ENCODE data around the gene NUDT3. TPM values are rescaled to one million over a fixed set of nuclear protein-coding genes. Genes with fewer than 3 reads are reported as not detected.
"Not testable (repeated sequence)": the region's sequence is repeated elsewhere in the genome, so short reads cannot be mapped to it uniquely, and the experiment has no call there.

Gene NUDT3
- total and polyA plus RNA-seq, 4 donors, result 3.2 to 20.2 (median 9.5) TPM

DNA sequence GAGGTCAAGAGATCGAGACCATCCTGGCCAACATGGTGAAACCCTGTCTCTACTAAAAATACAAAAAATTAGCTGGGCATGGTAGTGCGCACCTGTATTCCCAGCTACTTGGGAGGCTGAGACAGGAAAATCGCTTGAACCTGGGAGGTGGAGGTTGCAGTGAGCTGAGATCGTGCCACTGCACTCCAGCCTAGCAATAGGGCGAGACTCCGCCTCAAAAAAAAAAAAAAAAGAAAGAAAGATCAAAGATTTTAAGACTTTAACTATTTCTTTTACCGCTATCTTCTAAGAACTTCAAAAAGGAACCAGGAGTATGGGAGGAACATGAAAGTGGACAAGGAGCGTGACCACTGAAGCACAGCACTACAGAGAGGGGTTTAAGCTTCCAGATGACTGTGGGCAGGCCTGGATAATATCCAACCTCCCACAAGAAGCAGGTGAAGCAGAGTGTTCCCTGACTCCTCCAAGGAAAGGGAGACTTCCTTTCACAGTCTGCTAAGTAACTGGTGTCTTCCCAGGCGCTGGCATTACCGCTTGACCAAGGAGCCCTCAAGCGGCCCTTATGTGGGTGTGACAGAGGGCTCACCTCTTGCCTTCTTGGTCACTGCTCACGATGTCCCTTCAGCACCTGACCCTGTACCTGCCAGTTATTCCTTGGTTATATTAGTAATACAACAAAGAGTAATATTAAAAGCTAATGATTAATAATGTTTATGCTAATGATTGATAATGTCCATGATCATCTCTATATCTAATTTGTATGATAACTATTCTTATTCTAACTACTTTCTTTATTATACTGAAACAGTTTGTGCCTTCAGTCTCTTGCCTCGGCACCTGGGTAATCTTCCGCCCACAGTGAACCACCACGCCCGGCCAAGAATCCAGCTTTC is 64.9 kb downstream of the NUDT3 start:
- DNase-seq (ENCODE audit: low spot score); H3K9ac ChIP-seq (ENCODE audit: low read depth in 1 of 2, low read length in 2 of 2); H3K27ac ChIP-seq (ENCODE audit: low read depth in 1 of 2, low read length in 2 of 2); H3K9me3 ChIP-seq (ENCODE audit: control insufficient read depth in 4 of 4, low read length in 3 of 4); H3K36me3 ChIP-seq (ENCODE audit: control insufficient read depth in 4 of 4, insufficient read depth in 3 of 4, low read depth in 1 of 4, low read length in 3 of 4); H3K4me1 ChIP-seq (ENCODE audit: control insufficient read depth in 4 of 4, insufficient read depth in 4 of 4, low read length in 3 of 4); H3K27me3 ChIP-seq (ENCODE audit: control insufficient read depth in 4 of 4, insufficient read depth in 4 of 4, low read length in 3 of 4); H3K4me3 ChIP-seq (ENCODE audit: low read depth in 1 of 3, low read length in 3 of 3): not testable (repeated sequence)
- WGBS, result 95% methylated on average over 16 of the region's 16 CpGs

DNA sequence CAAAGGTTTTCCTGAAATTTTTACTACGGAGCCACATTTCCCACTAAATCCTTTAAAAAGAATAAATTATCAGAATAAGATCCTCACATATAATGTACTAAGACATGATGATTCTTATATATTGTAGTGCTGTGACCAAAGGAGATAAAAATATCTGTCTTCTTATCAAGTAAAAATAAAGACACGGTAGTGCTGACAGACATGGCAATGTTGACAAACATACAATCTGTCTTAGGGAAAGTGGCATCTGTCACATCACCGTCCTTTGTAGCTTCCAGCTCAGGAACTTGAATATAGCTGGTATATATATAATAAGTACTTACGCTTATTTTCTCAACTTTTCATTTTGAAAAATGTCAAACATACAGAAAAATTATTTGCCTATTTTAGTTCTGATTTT is 66.8 kb downstream of the NUDT3 start:
- WGBS, result 95% methylated on average over 4 of the region's 4 CpGs
- H3K9ac ChIP-seq (ENCODE audit: low read depth in 1 of 2, low read length in 2 of 2), result no peak overlapping the region
- TF ChIP-seq, protein P1, sequence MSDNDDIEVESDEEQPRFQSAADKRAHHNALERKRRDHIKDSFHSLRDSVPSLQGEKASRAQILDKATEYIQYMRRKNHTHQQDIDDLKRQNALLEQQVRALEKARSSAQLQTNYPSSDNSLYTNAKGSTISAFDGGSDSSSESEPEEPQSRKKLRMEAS (IDR thresholded peaks at IDR 0.05), result no peak
- TF ChIP-seq YY1 (IDR thresholded peaks at IDR 0.05) (no peak), NR2F2 (IDR thresholded peaks at IDR 0.05) (no peak), HNF4G (IDR thresholded peaks at IDR 0.05) (no peak), JUND (IDR thresholded peaks at IDR 0.05) (no peak), FOXA1 (IDR thresholded peaks at IDR 0.05) (no peak), RXRA (IDR thresholded peaks at IDR 0.05) (no peak), GABPA (IDR thresholded peaks at IDR 0.05 in 1 of 2, conservative IDR thresholded peaks at IDR 0.05 in 1 of 2) (no peak), EGR1 (IDR thresholded peaks at IDR 0.05; ENCODE audit: low read depth in 2 of 2) (no peak), RAD21 (IDR thresholded peaks at IDR 0.05) (no peak), TAF1 (conservative IDR thresholded peaks at IDR 0.05) (no peak), HNF4A (conservative IDR thresholded peaks at IDR 0.05) (no peak), SP1 (IDR thresholded peaks at IDR 0.05) (no peak)
- TF ChIP-seq, protein P2, sequence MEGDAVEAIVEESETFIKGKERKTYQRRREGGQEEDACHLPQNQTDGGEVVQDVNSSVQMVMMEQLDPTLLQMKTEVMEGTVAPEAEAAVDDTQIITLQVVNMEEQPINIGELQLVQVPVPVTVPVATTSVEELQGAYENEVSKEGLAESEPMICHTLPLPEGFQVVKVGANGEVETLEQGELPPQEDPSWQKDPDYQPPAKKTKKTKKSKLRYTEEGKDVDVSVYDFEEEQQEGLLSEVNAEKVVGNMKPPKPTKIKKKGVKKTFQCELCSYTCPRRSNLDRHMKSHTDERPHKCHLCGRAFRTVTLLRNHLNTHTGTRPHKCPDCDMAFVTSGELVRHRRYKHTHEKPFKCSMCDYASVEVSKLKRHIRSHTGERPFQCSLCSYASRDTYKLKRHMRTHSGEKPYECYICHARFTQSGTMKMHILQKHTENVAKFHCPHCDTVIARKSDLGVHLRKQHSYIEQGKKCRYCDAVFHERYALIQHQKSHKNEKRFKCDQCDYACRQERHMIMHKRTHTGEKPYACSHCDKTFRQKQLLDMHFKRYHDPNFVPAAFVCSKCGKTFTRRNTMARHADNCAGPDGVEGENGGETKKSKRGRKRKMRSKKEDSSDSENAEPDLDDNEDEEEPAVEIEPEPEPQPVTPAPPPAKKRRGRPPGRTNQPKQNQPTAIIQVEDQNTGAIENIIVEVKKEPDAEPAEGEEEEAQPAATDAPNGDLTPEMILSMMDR (IDR thresholded peaks at IDR 0.05; ENCODE audit: low read depth, low read length, missing input control), result no peak
- TF ChIP-seq, protein P3, sequence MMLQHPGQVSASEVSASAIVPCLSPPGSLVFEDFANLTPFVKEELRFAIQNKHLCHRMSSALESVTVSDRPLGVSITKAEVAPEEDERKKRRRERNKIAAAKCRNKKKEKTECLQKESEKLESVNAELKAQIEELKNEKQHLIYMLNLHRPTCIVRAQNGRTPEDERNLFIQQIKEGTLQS (IDR thresholded peaks at IDR 0.05), result no peak
- TF ChIP-seq, protein P4, sequence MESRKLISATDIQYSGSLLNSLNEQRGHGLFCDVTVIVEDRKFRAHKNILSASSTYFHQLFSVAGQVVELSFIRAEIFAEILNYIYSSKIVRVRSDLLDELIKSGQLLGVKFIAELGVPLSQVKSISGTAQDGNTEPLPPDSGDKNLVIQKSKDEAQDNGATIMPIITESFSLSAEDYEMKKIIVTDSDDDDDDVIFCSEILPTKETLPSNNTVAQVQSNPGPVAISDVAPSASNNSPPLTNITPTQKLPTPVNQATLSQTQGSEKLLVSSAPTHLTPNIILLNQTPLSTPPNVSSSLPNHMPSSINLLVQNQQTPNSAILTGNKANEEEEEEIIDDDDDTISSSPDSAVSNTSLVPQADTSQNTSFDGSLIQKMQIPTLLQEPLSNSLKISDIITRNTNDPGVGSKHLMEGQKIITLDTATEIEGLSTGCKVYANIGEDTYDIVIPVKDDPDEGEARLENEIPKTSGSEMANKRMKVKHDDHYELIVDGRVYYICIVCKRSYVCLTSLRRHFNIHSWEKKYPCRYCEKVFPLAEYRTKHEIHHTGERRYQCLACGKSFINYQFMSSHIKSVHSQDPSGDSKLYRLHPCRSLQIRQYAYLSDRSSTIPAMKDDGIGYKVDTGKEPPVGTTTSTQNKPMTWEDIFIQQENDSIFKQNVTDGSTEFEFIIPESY (IDR thresholded peaks at IDR 0.05), result no peak
- TF ChIP-seq, protein P5, sequence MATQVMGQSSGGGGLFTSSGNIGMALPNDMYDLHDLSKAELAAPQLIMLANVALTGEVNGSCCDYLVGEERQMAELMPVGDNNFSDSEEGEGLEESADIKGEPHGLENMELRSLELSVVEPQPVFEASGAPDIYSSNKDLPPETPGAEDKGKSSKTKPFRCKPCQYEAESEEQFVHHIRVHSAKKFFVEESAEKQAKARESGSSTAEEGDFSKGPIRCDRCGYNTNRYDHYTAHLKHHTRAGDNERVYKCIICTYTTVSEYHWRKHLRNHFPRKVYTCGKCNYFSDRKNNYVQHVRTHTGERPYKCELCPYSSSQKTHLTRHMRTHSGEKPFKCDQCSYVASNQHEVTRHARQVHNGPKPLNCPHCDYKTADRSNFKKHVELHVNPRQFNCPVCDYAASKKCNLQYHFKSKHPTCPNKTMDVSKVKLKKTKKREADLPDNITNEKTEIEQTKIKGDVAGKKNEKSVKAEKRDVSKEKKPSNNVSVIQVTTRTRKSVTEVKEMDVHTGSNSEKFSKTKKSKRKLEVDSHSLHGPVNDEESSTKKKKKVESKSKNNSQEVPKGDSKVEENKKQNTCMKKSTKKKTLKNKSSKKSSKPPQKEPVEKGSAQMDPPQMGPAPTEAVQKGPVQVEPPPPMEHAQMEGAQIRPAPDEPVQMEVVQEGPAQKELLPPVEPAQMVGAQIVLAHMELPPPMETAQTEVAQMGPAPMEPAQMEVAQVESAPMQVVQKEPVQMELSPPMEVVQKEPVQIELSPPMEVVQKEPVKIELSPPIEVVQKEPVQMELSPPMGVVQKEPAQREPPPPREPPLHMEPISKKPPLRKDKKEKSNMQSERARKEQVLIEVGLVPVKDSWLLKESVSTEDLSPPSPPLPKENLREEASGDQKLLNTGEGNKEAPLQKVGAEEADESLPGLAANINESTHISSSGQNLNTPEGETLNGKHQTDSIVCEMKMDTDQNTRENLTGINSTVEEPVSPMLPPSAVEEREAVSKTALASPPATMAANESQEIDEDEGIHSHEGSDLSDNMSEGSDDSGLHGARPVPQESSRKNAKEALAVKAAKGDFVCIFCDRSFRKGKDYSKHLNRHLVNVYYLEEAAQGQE (IDR thresholded peaks at IDR 0.05), result no peak

More for the DNA sequence above, 66.8 kb downstream of the NUDT3 start:
- no peaks in the 10 kb centered on the region for H3K36me3 ChIP-seq (ENCODE audit: control insufficient read depth in 4 of 4, insufficient read depth in 3 of 4, low read depth in 1 of 4, low read length in 3 of 4)
- H3K27ac ChIP-seq (ENCODE audit: low read depth in 1 of 2, low read length in 2 of 2), result no peak overlapping the region
- H3K4me3 ChIP-seq (ENCODE audit: low read depth in 1 of 3, low read length in 3 of 3), result no peak overlapping the region
- H3K27me3 ChIP-seq (ENCODE audit: control insufficient read depth in 4 of 4, insufficient read depth in 4 of 4, low read length in 3 of 4), result no peaks in the 10 kb centered on the region
- H3K9me3 ChIP-seq (ENCODE audit: control insufficient read depth in 4 of 4, low read length in 3 of 4), result no peaks in the 10 kb centered on the region
- DNase-seq (ENCODE audit: low spot score), result no peak
- no peaks in the 10 kb centered on the region for H3K4me1 ChIP-seq (ENCODE audit: control insufficient read depth in 4 of 4, insufficient read depth in 4 of 4, low read length in 3 of 4)
